ENCODE data around the gene GJC2.

DNA sequence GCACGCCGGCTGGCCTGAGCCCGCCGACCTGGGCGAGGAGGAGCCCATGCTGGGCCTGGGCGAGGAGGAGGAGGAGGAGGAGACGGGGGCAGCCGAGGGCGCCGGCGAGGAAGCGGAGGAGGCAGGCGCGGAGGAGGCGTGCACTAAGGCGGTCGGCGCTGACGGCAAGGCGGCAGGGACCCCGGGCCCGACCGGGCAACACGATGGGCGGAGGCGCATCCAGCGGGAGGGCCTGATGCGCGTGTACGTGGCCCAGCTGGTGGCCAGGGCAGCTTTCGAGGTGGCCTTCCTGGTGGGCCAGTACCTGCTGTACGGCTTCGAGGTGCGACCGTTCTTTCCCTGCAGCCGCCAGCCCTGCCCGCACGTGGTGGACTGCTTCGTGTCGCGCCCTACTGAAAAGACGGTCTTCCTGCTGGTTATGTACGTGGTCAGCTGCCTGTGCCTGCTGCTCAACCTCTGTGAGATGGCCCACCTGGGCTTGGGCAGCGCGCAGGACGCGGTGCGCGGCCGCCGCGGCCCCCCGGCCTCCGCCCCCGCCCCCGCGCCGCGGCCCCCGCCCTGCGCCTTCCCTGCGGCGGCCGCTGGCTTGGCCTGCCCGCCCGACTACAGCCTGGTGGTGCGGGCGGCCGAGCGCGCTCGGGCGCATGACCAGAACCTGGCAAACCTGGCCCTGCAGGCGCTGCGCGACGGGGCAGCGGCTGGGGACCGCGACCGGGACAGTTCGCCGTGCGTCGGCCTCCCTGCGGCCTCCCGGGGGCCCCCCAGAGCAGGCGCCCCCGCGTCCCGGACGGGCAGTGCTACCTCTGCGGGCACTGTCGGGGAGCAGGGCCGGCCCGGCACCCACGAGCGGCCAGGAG is 8.6 kb downstream of the GJC2 start:
- TF ChIP-seq NFIC (IDR thresholded peaks at IDR 0.05): no peak
- no peak for TF ChIP-seq TAF1 (IDR thresholded peaks at IDR 0.05; ENCODE audit: low read depth)
- no peak for TF ChIP-seq YY1 (IDR thresholded peaks at IDR 0.05; ENCODE audit: low read depth)
